VCaP (cell line): ENCODE results near the gene GFRA4.

Experiments
- H3K27ac ChIP-seq: fragments of 450-650 bp; 2 replicates; pipeline ENCODE4 v1.5.1; 2017
- TF ChIP-seq, protein P1 (sequence below): fragments of 450-650 bp; conservative IDR thresholded peaks from 2 replicates; pipeline ENCODE4 v1.5.1; 2017; ENCODE audit warnings: mild to moderate bottlenecking, moderate library complexity

The GFRA4 gene

DNA sequence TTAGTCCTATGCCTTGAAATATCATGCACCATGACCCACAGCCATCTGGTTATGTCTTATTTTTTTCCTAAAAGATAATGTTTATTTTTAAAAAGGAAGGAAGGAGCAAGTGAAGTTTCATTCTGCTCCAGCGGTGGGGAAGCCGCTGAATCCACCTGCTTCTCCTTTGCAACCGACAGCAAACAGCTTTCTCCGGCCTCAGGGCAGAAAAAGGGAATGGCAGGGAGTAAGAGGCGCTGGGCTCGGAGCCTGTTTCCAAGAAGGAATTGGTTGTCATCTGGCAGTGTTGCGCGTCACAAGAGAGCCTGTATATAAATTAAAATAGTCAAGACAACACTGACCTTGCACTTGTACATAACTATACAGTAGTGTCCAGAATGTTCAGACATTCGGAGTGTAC, 14.2 kb downstream of the GFRA4 start:
- no peak overlapping the region for H3K27ac ChIP-seq
- TF ChIP-seq, protein P1, sequence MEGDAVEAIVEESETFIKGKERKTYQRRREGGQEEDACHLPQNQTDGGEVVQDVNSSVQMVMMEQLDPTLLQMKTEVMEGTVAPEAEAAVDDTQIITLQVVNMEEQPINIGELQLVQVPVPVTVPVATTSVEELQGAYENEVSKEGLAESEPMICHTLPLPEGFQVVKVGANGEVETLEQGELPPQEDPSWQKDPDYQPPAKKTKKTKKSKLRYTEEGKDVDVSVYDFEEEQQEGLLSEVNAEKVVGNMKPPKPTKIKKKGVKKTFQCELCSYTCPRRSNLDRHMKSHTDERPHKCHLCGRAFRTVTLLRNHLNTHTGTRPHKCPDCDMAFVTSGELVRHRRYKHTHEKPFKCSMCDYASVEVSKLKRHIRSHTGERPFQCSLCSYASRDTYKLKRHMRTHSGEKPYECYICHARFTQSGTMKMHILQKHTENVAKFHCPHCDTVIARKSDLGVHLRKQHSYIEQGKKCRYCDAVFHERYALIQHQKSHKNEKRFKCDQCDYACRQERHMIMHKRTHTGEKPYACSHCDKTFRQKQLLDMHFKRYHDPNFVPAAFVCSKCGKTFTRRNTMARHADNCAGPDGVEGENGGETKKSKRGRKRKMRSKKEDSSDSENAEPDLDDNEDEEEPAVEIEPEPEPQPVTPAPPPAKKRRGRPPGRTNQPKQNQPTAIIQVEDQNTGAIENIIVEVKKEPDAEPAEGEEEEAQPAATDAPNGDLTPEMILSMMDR = no peak

DNA sequence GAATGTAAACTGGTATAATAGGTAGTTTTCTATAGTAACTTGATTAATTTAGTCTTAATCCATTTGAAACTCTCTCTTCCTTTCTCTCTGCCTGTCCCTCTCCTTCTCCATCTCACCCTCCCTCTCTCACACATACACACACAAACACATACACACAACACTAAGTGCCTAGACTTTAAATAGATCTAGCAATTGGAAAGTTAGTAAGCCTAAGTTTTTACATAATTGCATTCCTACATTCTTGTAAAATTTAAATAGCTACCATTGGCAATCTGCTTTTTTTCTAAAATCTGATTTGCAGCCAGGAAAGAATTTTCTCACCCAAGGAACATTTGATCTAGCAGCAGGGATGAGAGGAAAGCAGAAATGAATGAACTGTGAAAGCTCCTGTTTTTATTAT, 15.7 kb downstream of the GFRA4 start:
- no peak overlapping the region for H3K27ac ChIP-seq
- TF ChIP-seq, protein P1 = no peak

DNA sequence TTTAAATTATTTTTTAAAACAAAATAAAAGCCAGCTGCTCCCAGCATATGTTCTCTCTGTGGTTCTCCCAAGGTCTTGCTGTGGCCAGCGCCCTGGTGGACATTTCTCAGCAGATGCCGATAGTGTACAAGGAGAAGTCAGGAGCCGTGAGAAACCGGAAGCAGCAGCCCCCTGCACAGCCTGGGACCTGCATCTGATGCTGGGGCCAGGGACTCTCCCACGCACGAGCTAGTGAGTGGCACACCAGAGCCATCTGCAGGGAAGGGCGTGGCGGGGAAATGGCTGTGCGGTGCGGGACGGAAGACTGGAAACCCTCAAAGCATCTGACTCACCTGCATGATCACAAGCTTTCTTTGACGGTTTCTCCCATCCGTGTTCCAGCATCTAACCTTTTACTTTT, 16.5 kb downstream of the GFRA4 start:
- no peak overlapping the region for H3K27ac ChIP-seq
- TF ChIP-seq, protein P1 = no peak

DNA sequence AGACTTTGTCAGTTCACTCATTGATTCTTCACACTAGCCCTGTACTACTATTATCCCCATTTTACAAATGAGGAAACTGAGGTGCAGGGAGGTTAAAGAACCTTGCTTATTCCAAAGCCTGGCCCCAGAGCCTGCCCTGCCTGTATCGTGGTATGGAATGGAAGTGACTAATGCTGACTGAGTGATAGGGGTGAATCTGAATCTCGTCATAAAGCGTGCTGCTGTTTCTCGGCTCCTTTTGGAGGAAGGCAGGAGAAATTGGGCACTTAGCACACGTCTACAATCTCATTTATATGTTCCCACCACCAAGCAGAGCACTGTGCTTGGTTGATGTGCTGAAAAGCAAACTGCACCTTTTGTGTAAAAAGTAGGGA, 17.1 kb downstream of the GFRA4 start:
- H3K27ac ChIP-seq = no peak overlapping the region
- TF ChIP-seq, protein P1 = no peak

DNA sequence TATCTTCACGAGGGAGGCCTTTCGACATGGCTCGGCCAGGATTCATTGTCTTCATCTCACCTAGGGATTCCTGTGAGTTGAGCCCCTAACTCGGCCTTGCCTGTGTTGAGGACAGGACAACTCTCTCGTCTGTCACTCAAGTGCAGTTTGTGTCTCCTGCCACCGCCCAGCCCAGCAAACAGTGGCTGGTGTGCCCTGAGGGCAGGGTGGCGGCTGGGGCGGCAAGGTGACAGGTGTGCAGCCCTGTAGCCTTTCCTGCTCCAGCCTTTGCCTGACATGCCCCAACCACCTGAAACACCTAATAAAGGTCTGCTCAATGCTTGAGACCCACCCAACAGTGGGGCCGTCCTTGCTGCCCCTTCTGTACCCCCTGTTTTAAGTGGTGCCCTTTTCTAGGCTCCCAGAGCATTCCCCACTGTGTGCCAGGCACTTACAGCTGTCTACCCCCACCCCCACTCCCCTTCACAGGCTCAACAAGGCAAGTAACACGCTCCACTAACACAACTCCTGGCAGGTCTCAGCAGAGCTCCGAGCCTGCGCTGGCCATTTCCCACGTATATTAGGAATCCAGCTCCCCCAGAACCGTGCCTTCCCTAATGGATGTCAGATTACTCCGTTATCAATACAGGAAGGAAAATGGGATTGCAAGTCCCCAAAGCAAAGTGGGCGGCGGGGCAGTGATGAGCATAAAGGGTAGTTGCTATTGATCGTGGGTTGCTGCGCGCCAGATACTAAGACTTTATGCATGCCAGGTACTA, 17.7 kb downstream of the GFRA4 start:
- TF ChIP-seq, protein P1 = no peak

DNA sequence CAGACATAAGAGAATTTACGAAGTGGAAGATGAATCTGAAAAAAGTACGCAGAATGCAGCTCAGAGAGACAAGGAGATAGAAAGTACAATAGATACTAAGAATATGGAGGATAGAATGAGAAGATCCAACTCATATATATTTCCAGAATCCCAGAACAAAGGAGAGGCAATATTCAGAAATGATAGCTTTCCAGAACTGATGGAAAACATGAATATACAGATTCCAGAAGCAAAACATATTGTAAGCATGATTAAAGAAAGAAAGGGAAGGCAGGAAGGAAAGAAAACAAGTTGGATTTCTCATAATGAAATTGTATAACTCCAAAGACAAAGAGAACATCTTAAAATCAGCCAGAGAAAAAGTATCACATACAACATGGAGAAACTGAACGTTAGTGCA, 22.9 kb downstream of the GFRA4 start:
- TF ChIP-seq, protein P1 = no peak
- no peak overlapping the region for H3K27ac ChIP-seq

More for the DNA sequence above, 17.7 kb downstream of the GFRA4 start:
- no peak overlapping the region for H3K27ac ChIP-seq

DNA sequence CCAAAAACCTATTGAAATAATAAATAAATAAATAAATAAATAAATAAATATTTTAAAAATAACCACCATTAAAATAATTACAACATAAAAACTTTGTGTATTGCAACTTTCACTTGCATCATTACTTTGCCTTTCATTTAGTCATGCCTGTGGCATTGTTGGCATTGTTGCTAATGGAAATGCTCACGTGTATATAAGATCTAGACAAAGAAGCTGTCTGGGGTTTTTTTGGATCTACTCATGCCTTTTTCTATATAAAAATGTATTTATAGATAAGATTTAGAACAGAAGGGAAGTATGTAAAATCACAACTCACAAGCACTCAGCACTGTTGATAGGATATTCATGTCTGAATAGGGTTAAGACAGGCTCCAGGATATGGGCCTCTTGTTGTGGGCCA, 27.9 kb downstream of the GFRA4 start:
- H3K27ac ChIP-seq = no peak overlapping the region
- TF ChIP-seq, protein P1 = no peak
